ENCODE measurements around the gene TAL1. TPM values are rescaled to one million over a fixed set of nuclear protein-coding genes. Genes with fewer than 3 reads are reported as not detected.

Gene TAL1
- total and polyA plus RNA-seq, 2 of the 8 experiments (the other 6 are each of a cell fraction or from before 2014, with no cell fraction given) = 0.09 to 0.15 TPM

DNA sequence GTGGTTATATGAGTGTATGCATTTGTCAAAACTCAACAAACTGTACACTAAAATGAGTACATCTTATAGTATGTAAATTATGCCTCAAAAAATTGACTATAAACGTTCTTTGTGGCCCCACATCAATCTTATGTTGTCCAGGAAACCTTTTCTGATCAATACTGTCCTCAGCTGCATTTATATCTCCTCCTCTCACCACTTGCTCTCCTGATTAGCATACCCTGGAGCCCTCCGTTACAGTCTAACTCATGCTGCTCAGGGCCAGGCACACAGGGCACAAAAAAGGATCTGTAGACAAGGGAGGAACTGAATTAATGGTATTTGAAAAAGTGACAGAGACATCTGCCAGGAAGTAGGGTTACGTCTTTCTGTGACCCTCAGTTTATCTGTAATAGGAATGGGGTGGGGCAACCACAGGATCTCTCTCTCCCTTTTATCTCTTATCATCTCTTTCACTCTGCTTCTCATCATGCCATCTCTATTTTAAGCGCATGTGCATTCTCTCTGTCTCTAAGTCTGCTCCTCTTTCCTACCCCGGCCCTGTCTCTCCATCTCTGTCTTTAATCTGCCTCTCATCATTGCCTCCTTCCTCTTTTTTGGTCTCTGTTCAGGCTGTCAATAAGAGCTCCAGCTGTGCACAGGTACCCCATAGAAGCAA is 7.0 kb upstream of the TAL1 start:
- CTCF ChIA-PET (ENCODE audit: partially characterized antibody) = interaction anchor here (0.7 to 3.5 kb wide), 9 partner anchors 10 to 64 kb away, joined by 3 to 24 read pairs (median 6); no protein-coding TSS in a partner anchor
- FAIRE-seq = no peak
- H3K27me3 ChIP-seq (replicated peaks in 1 of 4; ENCODE audit: control insufficient read depth in 3 of 4, extremely low read depth in 1 of 4, insufficient read depth in 3 of 4, low read length in 3 of 4) = peaks cover 22 to 29% (median 27%) of the 10 kb centered on the region in 4 experiments

More for the DNA sequence above, 7.0 kb upstream of the TAL1 start:
- H3K14ac ChIP-seq (ENCODE audit: insufficient read length) = no peak overlapping the region
- POLR2A ChIA-PET (ENCODE audit: partially characterized antibody) = interaction anchor here (0.5 to 1.0 kb wide), 2 partner anchors 27 to 107 kb away, joined by 3 read pairs; no protein-coding TSS in a partner anchor
- peaks cover 0 to 5% (median 2%) of the 10 kb centered on the region in 4 experiments; a peak in 4 of 7 replicates for H3K4me1 ChIP-seq (replicated peaks in 1 of 4; ENCODE audit: control insufficient read depth in 3 of 4, insufficient read depth in 4 of 4, low read length in 3 of 4)
- no peaks in the 10 kb centered on the region for H3K79me2 ChIP-seq (ENCODE audit: control insufficient read depth in 1 of 2, insufficient read depth in 2 of 2, low read length in 2 of 2)
- no peak overlapping the region for H2BK120ac ChIP-seq (replicated peaks; ENCODE audit: low read depth, low read length)
- 78% methylated on average over 5 of the region's 5 CpGs; no CpG with 5 or more reads in 1 of the 2 experiments for WGBS, 2 experiments (ENCODE audit: extremely low coverage in 1 of 2, insufficient coverage in 1 of 2, insufficient read length in 1 of 2, insufficient replicate concordance in 2 of 2, low coverage in 1 of 2, low lambda C conversion rate in 2 of 2, missing lambda C conversion rate in 1 of 2)
- H4K5ac ChIP-seq (ENCODE audit: insufficient read length, low read depth, low read length) = no peak overlapping the region
- H3K4me3 ChIP-seq (ENCODE audit: extremely low read depth in 1 of 4, insufficient read depth in 2 of 4, low read depth in 3 of 4, low read length in 4 of 4) = no peak overlapping the region
- no peak overlapping the region for H3K56ac ChIP-seq (replicated peaks; ENCODE audit: insufficient read length, low read depth, low read length)
- no peaks in the 10 kb centered on the region for H3K9me3 ChIP-seq (ENCODE audit: insufficient read depth in 2 of 2, low read depth in 1 of 2, low read length in 1 of 2)
- no peak overlapping the region for H2AFZ ChIP-seq (ENCODE audit: low read length)
- no peak overlapping the region for H3K9ac ChIP-seq (replicated peaks in 1 of 4; ENCODE audit: extremely low read depth in 1 of 4, low read depth in 3 of 4, low read length in 3 of 4)
- H2AK5ac ChIP-seq (ENCODE audit: low read depth, low read length) = no peak overlapping the region
- H2BK5ac ChIP-seq (ENCODE audit: low read depth, low read length) = no peak overlapping the region
- DNase-seq (ENCODE audit: low read depth in 1 of 2, low spot score in 2 of 2) = no peak
- H3K18ac ChIP-seq (ENCODE audit: extremely low read depth, low read length) = no peak overlapping the region
- H4K91ac ChIP-seq (replicated peaks; ENCODE audit: insufficient read length, low read length) = no peak overlapping the region
- no peaks in the 10 kb centered on the region for H3K36me3 ChIP-seq (ENCODE audit: control insufficient read depth in 2 of 4, insufficient read depth in 4 of 4, low read length in 3 of 4)
- no peaks in the 10 kb centered on the region for H4K20me1 ChIP-seq (replicated peaks in 1 of 2; ENCODE audit: control insufficient read depth in 1 of 2, insufficient read depth in 2 of 2, low read length in 2 of 2)
- H3K27ac ChIP-seq (ENCODE audit: low read depth, low read length) = no peak overlapping the region
- no peak overlapping the region for H2BK20ac ChIP-seq (ENCODE audit: low read length)
- no peaks in the 10 kb centered on the region for H3K79me1 ChIP-seq (ENCODE audit: low read depth, low read length)
- no peak overlapping the region for H2BK12ac ChIP-seq (ENCODE audit: low read depth, low read length)
- no peak overlapping the region for H2BK15ac ChIP-seq (ENCODE audit: low read length)
- no peak overlapping the region for H4K8ac ChIP-seq (ENCODE audit: extremely low read depth, insufficient read depth, low read length)
- H3K23ac ChIP-seq (ENCODE audit: insufficient read length) = no peak overlapping the region
- H3K4ac ChIP-seq (replicated peaks; ENCODE audit: insufficient read length, low read depth, low read length) = no peak overlapping the region
- no peak overlapping the region for H3K4me2 ChIP-seq (ENCODE audit: insufficient read depth in 1 of 2, low read depth in 2 of 2, low read length in 2 of 2)
- H3K23me2 ChIP-seq (ENCODE audit: low read depth, low read length) = no peaks in the 10 kb centered on the region
- no peak for TF ChIP-seq TAF7 (optimal IDR thresholded peaks at IDR 0.05; ENCODE audit: borderline replicate concordance, low read depth, low read length)
- no peak for TF ChIP-seq USF2 (IDR thresholded peaks at IDR 0.05; ENCODE audit: low read length)
- no peak for TF ChIP-seq ASH2L (IDR thresholded peaks at IDR 0.05; ENCODE audit: low read length)
- TF ChIP-seq ZNF274 (IDR thresholded peaks at IDR 0.05; ENCODE audit: borderline replicate concordance, extremely low read depth, low read length) = no peak
- no peak for TF ChIP-seq KDM5A (IDR thresholded peaks at IDR 0.05; ENCODE audit: low read length)
- TF ChIP-seq POLR2AphosphoS5 (IDR thresholded peaks at IDR 0.05; ENCODE audit: low read depth, low read length) = no peak
- TF ChIP-seq JUND (IDR thresholded peaks at IDR 0.05; ENCODE audit: low read length) = no peak
- no peak for TF ChIP-seq ATF2 (IDR thresholded peaks at IDR 0.05; ENCODE audit: low read length)
- TF ChIP-seq GABPA (IDR thresholded peaks at IDR 0.05; ENCODE audit: borderline replicate concordance, insufficient read depth, low read length) = no peak
- TF ChIP-seq CBX5 (IDR thresholded peaks at IDR 0.05; ENCODE audit: low read depth, low read length) = no peak

Measured in H1 (cell line).